ENCODE results near the gene KCNG2.

DNA sequence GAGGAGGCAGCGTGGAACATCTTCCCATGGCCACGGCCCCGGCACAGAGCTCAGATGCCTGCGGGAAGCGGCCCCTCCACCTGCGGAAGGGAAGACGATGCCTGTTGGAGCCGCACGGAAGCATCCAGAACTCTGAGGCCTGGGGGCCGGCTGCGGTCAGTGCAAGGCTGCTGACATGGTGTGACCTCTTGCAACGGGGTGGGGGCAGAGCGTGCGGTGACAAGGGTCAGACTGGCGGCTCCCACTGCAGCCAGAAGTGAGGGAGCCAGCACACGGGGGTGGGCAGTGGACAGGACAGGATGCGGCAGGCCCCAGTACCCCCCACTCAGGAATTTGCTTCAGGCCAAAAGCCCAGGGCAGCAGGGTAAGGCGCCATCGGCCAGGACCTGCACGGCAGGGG is 104.9 kb downstream of the KCNG2 start:
- TF ChIP-seq SAFB2 (IDR thresholded peaks at IDR 0.05; ENCODE audit: borderline replicate concordance, low read depth, low read length, severe bottlenecking), result no peak
- TF ChIP-seq EHMT2 (IDR thresholded peaks at IDR 0.05), result no peak
- TF ChIP-seq RBM17 (IDR thresholded peaks at IDR 0.05; ENCODE audit: borderline replicate concordance, low read depth, low read length), result no peak
- TF ChIP-seq CTCF (IDR thresholded peaks at IDR 0.05 in 2 of 3, conservative IDR thresholded peaks at IDR 0.05 in 1 of 3; ENCODE audit: insufficient read depth in 2 of 3, low read depth in 1 of 3, low read length in 3 of 3), result no peak
- no peak for TF ChIP-seq FOS (IDR thresholded peaks at IDR 0.05; ENCODE audit: extremely low read depth, insufficient read length)

All from K562 (cell line).